Stimulated activated CD4-positive, alpha-beta T cell treated with anti-CD3 and anti-CD28 coated beads, Interleukin-2, amount 100 ng/mL, for 4 hours (primary cell): ENCODE data around the gene ESD.
"Not testable (repeated sequence)": the region's sequence is repeated elsewhere in the genome, so short reads cannot be mapped to it uniquely, and the experiment has no call there.

ENCODE experiments used
- DNase-seq: peaks from one replicate; pipeline ENCODE4 v3.0.0-alpha.2; 2020; ENCODE audit warnings: low read depth

ESD gene, protein sequence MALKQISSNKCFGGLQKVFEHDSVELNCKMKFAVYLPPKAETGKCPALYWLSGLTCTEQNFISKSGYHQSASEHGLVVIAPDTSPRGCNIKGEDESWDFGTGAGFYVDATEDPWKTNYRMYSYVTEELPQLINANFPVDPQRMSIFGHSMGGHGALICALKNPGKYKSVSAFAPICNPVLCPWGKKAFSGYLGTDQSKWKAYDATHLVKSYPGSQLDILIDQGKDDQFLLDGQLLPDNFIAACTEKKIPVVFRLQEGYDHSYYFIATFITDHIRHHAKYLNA

DNA sequence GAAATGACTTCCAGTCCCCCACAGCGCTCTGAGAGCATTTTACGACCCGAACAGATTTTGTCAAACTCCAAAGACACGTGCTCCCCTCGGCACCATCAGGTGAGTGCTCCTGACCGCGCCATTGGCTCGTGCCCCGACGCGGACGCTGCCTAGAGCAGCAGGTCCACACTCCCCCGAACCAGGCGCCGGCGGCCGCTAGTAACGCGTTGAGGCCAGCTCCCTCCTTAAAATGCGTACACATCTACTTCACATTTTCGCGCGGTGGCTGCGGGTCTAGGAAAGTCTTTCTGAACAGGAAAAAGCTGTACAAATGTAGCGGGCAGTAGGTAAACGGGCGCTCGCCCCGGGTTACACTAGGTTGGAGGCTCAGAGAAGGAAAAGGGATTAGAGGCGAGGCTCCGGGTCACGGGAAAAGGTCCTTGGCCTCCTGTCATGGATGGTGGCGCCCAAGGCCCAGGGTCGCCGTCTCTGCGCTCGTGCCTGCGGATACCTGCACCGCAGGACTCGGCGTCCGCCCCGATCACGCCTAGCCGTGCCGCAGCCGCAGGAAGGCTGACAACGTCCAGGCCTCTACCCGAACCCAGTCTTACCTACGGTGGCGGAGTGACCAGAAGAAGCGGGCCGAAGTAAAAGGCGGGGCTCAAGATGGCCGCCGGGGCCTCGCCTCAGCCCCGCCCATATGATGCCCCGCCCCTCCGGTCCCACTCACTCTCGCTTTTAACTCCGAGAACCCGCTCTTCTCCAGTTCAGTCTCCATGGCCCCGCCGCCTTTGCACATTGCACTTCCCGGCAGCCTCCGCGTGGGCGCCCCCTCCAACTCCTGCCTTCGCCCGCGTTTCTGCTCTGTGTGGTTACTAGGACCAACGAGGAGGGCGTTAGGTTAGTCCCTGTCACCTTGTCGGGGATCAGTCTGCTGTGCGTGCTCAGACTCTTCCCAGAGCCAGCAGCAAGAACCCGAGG is at the start of gene ESD:
Gene ESD (minus strand): TSS at position 647 of the 960 bp plus-strand sequence. CDS start 5,748 bp downstream, outside the sequence.
- DNase-seq = peak; percentile 85

DNA sequence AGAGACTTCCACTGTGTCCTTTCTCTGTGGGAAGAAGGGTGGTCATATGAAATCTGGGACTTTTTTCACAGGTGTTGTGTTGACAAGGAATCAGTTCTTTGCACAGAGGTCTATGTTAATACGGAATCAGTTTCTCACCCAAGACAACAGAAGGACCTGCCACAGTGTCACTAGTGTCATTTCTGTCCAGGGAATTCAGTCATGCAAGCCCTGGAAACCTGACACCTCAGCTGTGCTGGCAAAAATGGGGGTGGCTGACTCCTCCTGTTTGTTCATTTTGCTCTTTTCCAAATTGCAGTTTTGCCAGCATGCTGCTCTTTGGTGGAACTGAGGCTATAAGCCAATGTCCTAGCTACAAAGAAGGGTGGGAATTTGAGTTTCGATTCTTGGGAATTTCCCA is 49.8 kb upstream of the ESD start:
- DNase-seq = no peak

DNA sequence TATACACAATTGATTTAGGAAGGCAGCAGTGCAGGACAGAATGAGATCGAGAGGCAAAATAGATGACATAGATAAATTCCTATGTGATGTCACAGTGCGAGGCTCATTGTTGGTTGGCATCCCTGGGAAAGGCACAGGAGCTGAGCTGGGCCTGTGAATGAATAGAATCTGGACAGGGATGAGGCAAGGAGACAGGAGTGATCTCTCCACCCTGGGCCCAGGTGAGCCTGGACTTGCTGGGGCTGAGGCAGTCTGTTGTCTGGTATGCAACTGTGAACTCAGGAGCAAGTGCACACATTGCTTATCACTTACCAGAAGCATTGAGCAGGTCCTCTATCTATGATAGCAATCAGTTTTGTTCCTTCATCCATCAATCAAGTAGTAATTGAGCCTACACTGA is 48.2 kb upstream of the ESD start:
- DNase-seq = no peak

DNA sequence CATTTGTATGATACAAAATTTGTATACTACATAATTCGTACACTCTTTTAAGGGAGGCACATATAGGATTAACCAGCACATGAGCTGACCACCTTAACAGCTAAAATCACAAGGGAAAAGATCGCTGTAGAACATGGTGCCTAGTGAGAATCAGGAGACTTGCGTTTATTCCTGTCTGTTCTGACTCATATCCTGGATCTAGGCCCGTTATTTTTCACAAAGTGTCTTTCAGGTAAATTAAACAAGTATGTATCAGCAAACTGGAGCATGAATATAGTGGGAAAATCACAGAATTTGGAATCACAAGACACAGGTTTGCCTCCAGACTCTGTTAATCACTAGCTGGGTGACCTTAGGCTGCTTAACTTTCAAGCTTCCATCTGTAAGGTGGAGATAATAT is 47.5 kb upstream of the ESD start:
- DNase-seq = no peak

DNA sequence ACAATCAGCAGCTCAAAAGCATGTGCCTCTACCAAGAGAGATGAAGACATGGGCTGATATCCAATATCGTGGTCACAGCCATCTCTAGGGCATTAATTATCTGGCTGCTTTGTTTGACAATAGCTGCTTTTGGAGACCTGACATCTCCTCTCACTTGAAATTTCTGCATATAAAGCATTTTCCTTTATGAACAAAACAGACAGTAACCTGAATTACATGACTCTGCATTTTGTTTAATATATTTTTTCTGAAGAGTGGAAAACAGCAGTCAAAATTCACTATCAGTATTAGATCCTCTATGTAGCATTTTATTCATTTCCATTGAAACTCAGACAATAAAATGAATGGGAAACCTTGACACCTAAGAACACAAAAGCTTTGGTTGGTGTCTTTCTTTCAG is 42.4 kb upstream of the ESD start:
- no peak for DNase-seq

DNA sequence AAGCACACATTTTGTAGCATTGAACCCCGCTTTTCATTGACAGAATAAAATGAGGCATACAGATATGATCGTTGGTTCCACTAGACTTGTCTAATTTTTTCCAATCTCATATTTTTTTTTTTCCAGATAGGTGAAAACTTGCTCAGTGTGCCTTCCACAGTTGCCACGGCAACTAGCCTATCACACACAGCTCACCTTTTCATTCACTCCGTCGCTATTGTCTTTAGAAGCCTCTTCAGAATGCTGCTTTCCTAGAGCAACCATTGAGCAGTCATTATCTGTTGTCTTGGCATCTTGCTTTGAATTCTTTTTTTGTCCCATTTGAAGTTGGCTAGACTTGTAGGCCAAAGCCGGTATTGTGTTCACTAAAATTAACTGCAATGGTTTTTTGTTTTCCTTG is 37.7 kb upstream of the ESD start:
- DNase-seq = no peak

DNA sequence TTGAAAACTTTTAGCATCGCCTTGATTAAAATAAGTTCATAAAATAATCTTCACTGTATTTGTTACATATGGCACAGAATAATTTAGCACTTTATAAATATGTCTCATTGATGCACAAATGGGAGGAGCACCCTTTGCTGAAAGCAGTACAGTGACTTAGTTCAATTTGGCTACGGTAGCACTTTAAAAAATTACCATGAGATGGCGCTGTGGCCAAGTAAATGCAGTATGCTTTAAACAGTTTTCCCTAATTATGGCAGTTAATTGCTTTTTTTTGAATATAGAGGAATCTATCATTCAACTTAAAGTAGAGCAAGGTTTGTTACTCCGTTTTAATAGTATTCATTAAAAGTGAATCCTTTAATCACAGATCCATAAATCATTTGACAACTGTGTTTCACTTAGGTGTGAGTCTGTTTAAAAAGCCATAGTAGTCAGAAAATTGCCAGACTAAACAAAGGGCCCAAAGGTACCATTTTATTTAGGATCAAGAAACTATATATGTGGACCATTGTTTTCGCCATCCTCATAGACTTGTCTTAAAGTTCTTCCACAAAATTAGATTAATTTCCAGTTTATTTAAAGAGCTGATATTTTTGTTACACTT is 34.7 kb upstream of the ESD start:
- peak; percentile 6 for DNase-seq

DNA sequence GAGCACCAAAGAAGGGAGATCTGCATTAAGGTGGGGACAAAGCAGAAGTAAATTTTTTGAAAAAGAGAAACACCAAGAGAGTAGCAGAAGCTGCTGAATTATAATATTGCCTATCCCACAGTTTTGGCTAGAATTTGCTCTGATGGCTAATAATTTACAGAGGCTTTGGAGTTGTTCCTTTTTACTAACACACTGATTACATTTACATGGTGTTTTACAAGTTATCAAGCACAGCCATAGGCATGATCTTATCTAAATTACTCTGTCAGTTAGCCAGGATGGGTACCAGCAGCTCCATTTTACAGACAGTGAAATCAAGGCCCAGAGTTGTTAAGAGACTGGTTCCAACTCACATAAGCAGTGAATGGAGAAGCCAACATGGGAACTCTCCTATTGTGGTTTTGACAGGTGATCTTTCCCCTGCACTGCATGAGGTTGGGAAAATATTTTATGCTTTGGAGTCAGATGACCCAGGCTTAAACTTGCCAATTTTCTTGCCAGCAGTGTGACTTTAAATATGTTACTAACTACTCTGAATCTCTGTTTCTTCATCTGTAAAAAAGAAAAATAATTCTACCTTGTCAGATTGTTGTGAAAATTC is 33.5 kb upstream of the ESD start:
- no peak for DNase-seq

DNA sequence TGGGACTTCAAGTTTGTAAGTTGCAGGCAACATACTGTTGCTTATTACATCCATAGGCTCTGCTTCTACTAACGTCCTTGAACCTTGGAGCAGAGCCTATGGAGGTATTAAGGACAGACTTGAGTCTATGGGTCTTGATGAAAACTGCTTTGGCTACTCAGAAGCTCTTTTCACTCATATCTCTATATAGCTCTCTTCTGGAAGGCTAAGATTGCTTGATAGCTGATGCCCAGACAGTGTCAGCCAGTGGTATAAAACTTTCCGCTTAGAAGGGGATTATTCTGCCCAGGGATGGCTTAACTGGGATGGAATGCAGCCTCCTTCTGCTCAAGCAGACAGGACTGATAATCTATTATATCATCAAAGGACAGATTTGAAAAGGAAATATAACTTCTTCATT is 25.6 kb upstream of the ESD start:
- DNase-seq = no peak

DNA sequence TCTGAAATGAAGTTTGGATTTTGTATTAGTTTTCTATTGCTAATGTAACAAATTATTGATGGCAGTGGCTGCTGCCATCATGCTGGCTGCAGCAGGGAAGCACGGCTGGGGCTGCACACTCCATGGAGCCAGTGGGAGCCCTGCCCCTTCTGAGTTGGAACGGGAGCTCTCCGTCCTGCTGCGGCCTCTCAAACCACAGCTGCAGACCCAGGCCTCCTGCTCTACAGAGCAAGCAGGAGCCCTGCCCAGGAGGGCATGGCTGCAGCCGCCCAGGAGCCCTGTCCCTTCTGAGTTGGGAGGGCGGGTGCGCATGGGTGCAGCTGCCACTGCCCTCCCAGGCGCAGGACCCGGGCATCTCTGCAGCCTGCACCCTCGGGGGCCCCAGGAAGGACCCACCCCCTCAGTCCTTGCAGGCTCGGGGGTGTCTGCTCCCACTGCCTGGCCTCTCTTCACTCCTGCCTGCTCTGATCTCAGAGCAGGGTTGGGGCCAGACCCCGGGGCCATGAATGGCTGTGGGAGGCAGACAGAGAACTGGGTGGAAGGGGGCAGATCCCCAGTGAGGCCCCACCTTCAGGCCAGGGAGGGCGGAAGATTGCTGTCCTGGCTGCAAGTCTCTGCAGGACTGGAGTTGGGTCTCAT is 21.0 kb upstream of the ESD start:
- no peak for DNase-seq

DNA sequence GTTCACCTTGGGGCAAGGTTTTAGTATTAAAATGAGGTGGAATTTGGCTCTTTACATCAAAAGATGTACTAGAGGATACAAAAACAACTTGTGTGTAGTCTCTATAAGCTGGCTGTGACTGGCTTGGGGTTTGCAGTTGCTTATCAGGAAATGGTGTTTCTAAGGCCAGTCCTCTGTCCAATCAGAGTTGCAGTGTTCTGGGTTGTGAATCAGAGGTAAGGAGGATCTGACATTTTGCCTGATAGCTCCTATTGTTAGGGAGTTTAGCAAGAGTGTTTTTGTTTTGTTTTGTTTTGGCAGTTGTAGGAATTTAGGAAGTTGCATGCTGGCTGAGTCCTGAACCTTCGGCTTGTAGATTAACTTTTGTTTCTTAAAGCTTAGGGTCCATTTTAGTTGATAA is 20.1 kb upstream of the ESD start:
- DNase-seq = no peak

DNA sequence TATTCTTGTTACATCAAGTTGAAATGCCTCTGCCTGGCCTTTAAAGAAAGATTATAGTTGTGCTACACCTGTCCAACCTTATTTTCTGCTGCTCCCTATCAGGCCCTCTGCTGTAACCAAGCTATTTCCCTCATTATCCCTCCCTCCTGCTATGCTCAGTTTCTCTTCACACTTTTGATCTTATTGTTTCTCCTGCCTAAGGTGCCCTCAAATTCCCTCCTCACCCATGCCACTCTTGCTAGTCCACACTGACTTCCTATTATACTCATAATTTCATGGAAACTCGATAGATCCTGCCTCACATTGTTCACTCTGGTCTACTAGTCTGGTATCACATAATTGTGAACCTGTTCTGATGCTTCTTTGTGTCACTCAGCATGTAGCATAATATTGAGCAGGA is 19.4 kb upstream of the ESD start:
- DNase-seq = no peak

DNA sequence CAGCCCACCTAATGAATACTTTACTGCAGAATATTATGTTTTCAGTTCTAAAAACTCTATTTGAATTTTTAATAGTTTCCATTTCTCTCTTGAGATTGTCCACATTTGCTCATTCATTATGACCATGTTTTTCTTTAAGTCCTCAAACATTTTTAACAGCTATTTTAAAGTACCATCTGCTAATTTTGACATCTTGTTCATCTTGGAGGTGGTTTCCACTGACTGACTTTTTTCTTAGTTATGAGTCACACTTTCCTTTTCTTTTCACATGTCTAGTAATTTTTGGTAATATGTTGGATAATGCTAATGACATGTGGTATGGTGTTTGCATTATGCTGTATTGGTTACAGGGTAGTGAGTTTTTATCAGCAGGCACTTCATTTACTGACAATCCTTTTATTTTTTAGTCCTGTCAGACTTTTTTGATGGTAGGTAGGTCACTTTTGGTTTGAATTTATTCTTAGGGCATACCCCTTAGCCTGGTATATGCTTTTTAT is 15.4 kb upstream of the ESD start:
- DNase-seq = no peak

DNA sequence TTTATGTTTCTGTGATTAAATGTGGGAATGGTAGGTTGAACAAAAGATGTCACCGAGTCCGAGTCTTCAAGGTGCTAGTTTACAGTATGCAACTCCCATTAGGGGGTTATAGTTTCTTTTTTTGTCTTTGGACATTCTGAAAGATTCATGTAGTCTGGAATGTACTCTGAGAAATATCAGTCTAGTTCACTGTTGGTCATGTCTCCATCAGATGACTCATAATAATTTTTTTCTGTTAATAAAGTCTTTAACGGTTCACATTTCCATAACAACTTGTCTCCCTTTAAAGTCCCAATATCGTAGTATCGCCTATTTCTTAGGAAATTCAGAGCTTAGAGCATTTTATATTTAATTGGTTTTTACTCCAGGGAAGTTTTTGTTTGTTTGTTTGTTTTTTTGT is 13.5 kb upstream of the ESD start:
- no peak for DNase-seq

DNA sequence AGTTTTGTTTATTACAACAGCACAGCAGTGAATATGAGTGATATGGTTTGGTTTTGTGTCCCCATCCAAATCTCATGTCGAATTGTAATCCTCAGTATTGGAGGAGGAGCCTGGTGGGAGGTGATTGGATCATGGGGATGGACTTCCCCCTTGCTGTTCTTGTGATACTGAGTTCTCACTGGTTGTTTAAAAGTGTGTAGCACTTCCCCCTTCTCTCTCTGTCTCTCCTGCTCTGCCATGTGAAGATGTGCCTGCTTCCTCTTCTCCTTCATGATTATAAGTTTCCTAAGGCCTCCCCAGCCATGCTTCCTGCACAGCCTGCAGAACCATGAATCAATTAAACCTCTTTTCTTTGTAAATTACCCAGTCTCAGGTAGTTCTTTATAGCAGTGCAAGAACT is 8.0 kb upstream of the ESD start:
- DNase-seq = not testable (repeated sequence)

DNA sequence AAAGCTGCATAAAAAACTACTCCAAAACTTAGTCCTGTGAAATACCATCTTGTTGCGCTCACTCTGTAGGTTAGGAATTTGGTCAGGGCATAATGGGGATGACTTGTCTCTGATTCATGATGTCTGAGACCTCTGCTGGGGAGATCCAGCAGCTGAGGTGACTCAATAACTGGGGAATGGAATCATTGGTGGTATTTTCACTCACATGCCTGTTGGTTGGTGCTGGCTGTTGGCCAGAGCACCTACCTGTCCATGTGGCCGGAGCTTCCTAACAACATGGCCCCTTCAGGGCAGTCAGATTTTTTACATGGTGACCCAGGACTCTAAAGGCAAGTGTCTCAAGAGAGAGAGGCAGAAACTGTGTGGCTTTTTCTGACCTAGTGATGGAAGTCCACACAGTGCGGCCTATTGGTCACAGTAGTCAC is 7.4 kb upstream of the ESD start:
- DNase-seq = no peak

DNA sequence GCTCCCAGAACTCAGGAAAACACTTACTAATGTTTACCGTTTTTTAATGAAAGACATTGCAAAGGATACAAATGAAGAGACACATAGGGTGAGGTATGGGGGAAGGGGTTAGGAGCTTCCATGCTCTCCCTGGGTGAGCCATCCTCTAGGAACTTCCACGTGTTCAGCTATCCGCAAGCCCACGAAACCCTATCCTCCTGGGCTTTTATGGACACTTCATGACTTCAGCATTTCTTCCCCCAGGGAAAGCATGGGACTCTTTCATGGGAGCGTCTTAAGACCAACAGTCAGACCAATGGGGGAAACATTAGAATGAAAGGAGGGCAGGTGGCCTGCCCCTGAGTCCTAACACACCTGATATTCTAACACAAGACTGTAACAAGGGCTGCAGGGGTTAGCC is 6.6 kb upstream of the ESD start:
- DNase-seq = no peak

DNA sequence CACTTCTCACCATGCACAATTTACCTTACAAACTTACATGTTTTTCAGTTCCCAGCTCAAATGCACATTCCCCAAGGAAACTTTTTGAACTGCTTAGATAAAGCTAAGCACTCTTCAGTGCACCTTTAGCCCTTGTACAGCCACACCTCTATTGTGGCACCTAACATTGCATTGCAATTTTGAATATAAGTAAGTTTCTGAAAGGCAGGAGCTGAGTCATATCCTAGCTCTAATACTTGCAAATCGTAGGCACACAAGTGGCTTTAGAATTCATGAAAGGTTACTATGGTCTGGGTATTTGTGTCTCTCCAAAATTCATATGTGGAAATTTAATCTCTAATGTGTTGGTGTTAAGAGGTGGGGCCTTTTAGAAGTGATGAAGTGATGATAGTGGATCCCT is 4.9 kb upstream of the ESD start:
- no peak for DNase-seq

DNA sequence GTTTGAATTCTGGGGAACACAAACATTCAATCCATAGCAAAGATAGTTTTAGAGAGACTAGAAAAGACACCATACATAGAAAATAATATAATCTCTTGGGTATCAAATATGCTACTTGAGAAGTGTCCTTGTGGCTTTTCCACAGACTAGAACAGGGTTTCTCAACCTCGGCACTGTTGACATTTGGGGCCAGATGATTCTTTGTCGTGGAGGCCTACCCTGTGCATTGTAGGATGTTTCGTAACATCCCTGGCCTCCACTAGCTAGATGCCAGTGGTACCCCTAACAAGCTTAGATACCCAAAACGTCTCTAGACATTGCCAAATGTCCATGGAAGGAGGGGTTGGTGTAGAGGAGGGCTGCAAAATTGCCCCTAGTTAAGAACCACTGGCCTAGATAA is 2.2 kb upstream of the ESD start:
- no peak for DNase-seq

DNA sequence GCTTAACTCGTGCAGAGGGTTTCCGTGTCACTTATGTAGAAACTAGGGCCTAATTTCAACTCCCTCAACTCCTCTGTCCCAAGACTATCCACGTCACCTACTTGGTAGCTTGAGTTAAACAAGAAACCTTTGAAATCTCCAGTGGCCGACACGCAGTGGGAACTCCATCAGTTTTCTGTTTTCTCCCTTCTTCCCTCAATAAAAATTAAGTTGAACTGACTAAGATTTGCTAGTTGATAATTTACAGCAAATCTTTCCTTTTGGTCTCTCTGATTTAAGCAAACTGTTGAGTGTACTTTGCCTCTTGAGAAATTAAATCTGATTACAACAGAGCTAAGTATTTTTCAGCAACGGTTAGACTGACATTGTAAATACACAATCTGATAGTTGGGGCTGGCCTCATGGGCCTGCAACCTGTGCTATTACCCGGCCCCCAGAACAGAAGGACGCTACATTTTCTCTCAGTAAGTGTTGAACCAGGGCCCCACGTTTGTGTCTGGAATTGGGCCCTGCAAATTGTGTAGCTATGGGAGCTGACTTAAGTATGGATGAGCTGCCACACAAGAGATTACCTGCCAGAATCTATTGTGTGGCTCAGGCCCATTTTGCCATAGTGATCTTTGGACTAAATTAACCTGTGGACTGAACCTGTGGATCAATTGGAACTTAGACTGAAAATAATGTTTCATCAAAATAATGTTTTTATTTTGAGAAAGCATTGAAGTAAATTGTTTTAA is 708 bp upstream of the ESD start:
- DNase-seq = no peak

DNA sequence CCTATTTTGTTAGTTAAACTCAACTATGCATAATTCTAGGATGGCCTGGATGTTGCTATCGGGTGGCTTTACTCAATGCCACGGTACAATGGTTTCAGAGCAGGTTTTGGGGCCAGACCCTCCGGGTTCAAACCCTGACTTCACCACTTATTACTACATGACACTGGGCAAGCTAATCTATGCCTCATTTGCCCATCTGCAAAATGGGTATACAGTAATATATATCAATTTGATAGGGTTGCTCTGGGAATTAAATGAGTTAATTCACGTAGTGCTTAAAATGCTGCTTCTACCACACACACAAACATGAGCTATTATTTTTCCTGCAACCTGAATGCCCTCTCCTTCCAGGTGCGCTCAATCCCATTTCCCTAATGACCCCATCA is 839 bp downstream of the ESD start:
- no peak for DNase-seq
